GM19438 (cell line): Measurements from ENCODE around the gene SYK.
"Not testable (repeated sequence)": the region's sequence is repeated elsewhere in the genome, so short reads cannot be mapped to it uniquely, and the experiment has no call there.

Source experiments
- ATAC-seq: cut with Tn5 transposase; IDR thresholded peaks from one replicate; pipeline ENCODE4 v1.9.1; 2021; ENCODE audit warnings: low read depth; ENCODE audit not compliant: unreplicated experiment

SYK gene

DNA sequence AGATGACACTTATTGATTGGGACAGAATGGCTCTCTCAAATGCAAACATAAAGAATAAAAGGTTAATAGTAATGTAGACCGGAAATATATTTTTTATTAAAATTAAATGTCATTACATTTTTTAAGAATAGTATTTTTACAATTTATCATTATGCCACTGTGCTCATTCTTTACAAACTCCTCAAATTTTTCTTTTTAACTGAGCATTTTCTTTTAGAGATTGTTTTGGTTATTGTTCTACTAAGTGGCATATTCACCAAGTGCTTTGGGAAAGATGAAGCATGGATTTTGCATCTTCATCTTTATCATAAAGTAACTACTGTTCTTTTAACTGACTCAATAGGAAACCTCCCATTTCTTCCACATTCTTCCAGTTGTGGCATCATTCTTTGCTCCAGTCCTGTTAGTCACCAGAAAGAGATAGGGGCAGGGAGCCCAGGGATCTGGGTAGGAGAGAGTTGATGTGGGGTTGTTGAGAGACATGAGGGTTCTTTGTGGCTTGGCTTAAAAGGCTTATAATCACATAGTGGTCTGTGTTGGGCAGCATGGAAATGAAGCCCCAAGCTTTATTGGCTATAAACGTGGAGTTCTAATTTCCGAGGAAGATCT, 69.8 kb downstream of the SYK start:
- ATAC-seq = no peak

DNA sequence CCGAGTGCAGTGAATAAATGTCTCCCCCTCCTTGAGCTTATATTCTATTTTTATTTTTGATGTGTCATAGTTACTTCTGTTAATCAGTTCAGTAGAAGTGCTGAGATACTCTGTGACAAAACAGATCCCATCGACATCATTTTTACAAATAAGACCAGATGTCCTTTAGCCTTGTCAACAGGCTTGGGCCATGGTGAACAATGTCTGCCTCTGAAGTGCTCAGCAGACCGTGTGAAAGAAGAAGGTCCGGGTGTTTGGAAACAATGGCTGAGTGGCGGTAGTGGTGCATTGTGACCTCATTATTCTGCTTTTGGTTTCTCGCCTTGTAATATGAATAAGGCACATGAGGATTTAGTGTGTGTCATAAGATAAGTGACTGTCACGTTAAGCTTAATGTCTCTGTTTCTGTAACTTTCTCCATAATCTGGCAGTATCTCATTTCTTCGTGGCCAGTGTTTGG, 71.2 kb downstream of the SYK start:
- ATAC-seq = no peak

DNA sequence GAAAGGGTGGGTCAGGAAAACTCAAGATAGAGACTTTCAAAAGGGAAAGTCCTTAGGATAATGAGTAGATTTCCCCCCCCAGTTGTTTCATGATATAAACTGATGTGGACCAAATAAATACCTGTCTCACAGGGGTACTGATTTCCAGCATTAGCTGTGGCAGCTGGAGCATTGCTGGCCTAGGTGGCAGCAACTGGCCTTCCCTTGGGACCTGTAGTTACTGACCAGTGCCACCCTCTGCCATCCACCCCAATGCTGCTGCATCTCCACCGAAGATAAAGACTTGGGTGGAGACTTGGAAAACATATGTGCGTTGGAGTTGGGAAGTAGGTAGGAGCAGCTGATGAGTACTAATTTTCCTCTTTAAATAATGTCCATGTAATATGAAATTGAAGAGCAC, 71.8 kb downstream of the SYK start:
- no peak for ATAC-seq

DNA sequence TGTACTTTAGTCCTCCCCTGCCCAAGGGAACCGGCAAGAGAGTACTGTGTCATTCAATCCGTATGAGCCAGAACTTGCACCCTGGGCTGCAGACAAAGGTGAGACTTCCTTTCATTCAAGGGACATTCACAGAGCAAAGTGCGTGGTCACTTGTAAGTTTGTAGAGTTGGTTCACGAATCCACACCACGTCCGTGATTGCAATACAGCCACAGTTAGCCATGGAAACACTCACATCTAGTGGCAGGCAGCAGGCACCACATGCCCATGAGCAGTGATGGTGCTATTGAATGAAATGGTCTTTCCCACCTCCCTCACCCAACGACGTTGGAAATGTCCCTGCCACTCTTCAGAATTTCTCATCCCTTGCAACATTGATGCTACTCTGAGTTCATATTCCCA, 72.6 kb downstream of the SYK start:
- no peak for ATAC-seq

DNA sequence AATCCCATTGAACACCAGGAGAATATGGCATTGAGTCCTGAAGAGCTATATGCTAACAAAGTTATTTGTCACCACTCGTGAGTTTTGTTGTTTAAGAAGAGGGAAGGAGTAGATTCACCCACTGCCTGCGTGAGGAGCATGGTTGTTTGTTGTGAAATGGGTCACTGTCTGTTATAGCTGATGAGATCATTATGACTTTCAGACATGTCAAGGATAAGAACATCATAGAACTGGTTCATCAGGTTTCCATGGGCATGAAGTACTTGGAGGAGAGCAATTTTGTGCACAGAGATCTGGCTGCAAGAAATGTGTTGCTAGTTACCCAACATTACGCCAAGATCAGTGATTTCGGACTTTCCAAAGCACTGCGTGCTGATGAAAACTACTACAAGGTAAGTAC, 76.9 kb downstream of the SYK start:
- no peak for ATAC-seq

- no peak for ATAC-seq
These were observed 78.4 kb downstream of the SYK start for GRCh38 chr9:90880066-90880465.

DNA sequence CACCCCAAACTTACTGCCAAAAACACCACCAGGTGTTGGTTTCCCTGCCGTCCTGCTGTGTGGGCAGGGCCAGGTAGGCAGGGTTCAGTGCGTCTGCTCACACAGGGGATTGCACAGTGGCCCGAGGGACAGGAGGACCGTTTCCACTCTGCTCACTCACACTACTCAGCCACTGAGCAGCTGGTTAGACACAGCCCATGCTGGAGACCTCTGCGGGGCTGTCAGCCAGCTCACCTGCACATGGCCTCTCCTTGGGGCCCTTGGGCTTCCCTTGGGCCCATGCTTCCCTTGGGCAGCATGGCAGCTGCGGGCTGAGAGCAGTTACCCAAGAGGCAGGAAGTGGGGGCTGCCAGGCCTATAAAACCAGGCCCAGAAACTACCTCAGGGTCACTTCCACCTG, 79.0 kb downstream of the SYK start:
- ATAC-seq = no peak

- peak; percentile 61 for ATAC-seq
These were observed 80.0 kb downstream of the SYK start for GRCh38 chr9:90881648-90882047.

GRCh38 chr9:90882991-90883600, 81.5 kb downstream of the SYK start:
- no peak for ATAC-seq

- ATAC-seq = no peak
These were observed 82.0 kb downstream of the SYK start for GRCh38 chr9:90883661-90884060.

DNA sequence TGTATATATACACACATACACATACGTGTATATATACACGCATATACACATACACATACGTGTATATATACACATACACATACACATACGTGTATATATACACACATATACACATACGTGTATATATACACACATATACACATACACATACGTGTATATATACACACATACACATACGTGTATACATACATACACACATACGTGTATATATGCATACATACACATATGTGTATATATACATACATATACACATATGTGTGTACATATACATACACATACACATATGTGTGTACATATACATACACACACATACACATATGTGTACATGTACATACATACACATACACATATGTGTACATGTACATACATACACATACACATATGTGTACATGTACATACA, 82.6 kb downstream of the SYK start:
- no peak for ATAC-seq

- ATAC-seq = not testable (repeated sequence)
These were observed 85.2 kb downstream of the SYK start for GRCh38 chr9:90886868-90887267.

GRCh38 chr9:90888941-90889340, 87.3 kb downstream of the SYK start:
- no peak for ATAC-seq

GRCh38 chr9:90890146-90890810, 88.7 kb downstream of the SYK start:
- no peak for ATAC-seq

DNA sequence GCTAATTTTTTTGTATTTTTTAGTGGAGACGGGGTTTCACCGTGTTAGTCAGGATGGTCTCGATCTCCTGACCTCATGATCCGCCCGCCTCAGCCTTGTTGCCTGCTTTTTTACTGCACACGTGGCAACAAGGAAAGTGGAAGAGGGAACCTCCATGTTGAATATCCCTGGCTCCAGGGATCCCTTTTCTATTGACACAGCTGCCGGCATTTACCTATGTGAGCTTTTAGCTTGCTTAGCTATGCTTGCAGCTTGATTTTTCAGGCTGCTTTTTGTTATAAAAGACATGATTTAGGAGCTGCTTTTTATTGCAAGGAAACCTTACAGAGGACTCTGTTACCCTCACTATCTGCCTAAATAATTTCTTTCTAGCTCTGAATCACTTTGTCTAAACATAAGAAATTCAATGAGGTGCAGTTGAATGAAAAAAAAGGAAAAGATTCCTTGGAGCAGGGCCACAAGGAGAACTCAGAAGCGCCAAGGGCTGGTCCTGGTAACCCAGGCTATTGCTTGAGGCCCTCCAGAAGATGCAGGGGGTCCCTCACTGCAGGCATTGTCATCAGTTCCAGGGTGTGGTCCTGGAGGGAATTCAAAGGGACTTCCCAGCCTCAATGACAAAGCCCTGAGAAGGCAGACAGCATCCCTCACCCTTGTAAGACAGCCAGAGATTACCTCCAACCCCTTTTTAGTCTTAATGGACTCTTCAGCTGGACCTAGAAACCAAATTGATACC, 89.9 kb downstream of the SYK start:
- no peak for ATAC-seq

DNA sequence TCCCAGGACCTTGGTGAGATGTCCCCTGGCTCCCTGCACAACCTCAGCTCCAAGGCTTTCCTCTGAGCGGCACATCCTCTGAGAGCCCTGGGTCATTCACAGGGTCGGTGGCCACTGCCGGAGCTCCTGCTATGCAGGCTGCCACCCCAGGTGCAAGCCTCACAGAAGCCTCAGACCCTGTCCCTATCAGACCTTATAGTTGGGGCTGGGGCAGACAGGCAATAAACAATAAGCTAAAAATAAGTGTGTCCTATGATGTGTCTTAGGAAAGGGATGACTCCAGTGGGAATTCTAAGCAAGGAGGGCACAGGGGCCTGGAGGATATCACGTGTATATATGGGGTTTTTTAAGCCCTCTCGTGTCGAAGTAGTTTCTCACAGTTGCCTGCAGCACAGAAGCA, 91.3 kb downstream of the SYK start:
- ATAC-seq = no peak

DNA sequence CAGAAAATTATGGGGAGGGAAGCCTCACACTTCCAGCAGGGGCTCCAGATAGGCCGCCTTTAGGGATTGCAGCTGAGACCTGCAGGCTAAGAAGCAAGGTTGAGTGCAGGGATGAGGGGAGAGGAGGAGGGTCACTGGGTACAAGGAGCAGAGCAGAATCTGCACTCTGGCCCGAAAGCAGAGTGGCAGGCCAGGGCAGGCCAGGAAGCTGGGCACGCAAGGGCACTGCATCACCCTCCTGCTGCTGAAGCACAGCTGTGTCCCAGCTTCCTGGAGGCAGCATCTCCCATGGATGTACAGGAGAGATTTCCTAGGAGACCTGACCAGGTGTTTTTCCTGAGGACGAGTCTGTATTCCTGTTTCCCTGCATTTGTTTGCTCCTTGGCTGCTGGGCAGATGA, 92.1 kb downstream of the SYK start:
- ATAC-seq = no peak

GRCh38 chr9:90894986-90895687, 93.5 kb downstream of the SYK start:
- ATAC-seq = no peak

DNA sequence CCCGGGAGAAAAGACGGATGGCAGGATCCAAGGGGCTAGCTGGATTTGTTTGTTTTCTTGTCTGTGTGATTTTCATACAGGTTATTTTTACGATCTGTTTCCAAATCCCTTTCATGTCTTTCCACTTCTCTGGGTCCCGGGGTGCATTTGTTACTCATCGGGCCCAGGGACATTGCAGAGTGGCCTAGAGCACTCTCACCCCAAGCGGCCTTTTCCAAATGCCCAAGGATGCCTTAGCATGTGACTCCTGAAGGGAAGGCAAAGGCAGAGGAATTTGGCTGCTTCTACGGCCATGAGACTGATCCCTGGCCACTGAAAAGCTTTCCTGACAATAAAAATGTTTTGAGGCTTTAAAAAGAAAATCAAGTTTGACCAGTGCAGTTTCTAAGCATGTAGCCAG, 94.2 kb downstream of the SYK start:
- no peak for ATAC-seq

DNA sequence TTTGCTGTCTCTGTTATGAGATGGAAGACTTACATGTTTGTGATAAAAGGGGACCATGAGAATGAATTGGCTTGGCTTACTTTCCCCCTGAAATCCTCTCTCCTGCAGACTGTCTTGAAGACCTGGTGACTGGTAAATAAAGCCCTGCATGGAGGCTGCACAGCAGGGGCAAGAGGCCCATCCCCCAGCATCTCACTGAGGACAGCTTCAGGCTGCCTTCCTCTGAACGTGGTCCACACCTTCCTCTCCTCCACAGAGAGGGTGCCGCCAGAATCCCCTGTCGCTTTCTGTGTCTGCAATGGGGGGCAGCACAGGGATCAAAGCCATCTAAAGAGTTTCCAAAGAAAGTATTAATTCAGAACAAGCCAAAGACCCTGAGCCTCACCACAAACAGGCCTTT, 94.6 kb downstream of the SYK start:
- no peak for ATAC-seq

DNA sequence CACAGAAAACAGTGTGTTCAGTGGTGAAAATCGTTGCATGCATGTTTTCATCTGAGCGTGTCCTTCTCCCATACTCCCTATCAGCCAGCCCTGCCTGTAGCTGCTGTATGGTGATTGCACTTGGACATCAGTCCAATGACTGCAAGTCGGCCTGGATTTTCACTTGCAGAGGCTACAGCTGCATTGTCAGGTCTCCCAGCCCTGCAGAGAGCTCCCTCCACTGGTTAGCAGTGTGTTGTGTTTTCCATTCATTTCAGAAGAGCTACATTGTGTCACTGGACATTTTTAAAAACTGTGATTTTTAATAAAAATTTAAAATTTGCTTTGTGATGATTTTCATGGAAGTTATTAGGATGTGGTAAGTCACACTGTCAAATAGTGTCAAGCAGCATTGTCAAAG, 96.6 kb downstream of the SYK start:
- no peak for ATAC-seq
